Activated CD8-positive, alpha-beta memory T cell treated with anti-CD3 and anti-CD28 coated beads, Interleukin-2, amount 50 U/mL, for 4 hours (primary cell): ENCODE results near the gene TAPBP.
A peak's percentile ranks its signal among the peaks of the same experiment; 100 is the strongest.
"Not testable (repeated sequence)": the region's sequence is repeated elsewhere in the genome, so short reads cannot be mapped to it uniquely, and the experiment has no call there.

Experiments used
- DNase-seq: peaks from one replicate; pipeline ENCODE4 v3.0.0-alpha.2; 2020

Gene TAPBP

GRCh38 chr6:33295621-33296369 is 18.1 kb downstream of the TAPBP start:
- no peak for DNase-seq

- DNase-seq: no peak
These were observed 19.6 kb downstream of the TAPBP start for GRCh38 chr6:33294086-33294823.

GRCh38 chr6:33292996-33293682 is 20.7 kb downstream of the TAPBP start:
- no peak for DNase-seq

- DNase-seq: no peak
These were observed 23.4 kb downstream of the TAPBP start for GRCh38 chr6:33290459-33290858.

- no peak for DNase-seq
These were observed 24.0 kb downstream of the TAPBP start for GRCh38 chr6:33289784-33290315.

- peak; percentile 75 for DNase-seq
These were observed 24.7 kb downstream of the TAPBP start, which contains the start of the genes PFDN6 and WDR46 for GRCh38 chr6:33288921-33289783. PFDN6 (plus strand) TSS chr6:33289601; CDS start chr6:33289857, 256 bp downstream. WDR46 (minus strand) TSS chr6:33289239; CDS start chr6:33289170, 69 bp downstream.

- DNase-seq: no peak
These were observed 25.5 kb downstream of the TAPBP start for GRCh38 chr6:33288141-33288920.

GRCh38 chr6:33286946-33287914 is 26.6 kb downstream of the TAPBP start:
- DNase-seq: no peak

GRCh38 chr6:33285214-33285613 is 28.7 kb downstream of the TAPBP start:
- DNase-seq: not testable (repeated sequence)

GRCh38 chr6:33280539-33280938 is 33.3 kb downstream of the TAPBP start:
- no peak for DNase-seq

- no peak for DNase-seq
These were observed 33.8 kb downstream of the TAPBP start for GRCh38 chr6:33279971-33280511.

- DNase-seq: no peak
These were observed 34.6 kb downstream of the TAPBP start for GRCh38 chr6:33279257-33279695.

GRCh38 chr6:33278810-33279209 is 35.1 kb downstream of the TAPBP start:
- no peak for DNase-seq

- DNase-seq: no peak
These were observed 35.5 kb downstream of the TAPBP start for GRCh38 chr6:33278392-33278741.

GRCh38 chr6:33277663-33278391 is 36.1 kb downstream of the TAPBP start:
- DNase-seq: no peak

- DNase-seq: peak; percentile 67
These were observed 36.8 kb downstream of the TAPBP start, which contains the start of gene B3GALT4 for GRCh38 chr6:33276864-33277662. B3GALT4 (plus strand) TSS chr6:33277123; CDS start chr6:33277420, 297 bp downstream.

GRCh38 chr6:33276581-33276863 is 37.4 kb downstream of the TAPBP start:
- DNase-seq: no peak
